ENCODE measurements around the gene ERMARD.

Gene ERMARD

DNA sequence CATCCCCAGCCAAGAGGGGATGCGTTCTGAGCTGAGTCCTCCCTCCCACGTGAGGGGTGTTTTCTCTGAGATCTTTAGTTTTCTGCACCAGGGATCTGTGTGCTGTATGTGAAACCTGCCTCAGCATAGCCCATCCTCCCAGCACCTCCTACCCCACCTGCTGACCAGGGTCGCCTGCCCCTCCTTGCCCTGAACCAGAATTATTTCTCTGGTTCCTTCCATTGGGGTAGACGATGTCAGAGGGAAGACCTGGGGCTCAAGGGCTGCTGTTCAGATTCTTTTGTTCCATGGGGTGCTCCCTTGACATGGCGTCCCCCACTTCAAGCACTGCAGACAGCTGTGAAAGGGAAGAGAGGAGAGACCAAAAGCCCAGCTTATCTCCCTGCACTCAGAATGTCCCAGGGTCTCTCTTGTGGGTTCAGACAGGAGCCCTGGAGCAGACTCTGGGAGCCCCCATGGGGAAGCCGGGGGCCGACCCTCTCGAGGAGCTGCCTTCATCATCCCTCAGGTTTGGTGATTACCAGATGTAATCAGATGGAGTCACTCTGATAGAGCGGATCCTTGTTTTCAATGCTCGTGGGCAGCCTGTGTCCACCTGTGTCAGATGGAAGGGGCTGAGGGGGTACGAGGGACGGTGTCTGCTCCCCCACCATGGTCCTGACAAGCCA, 74.3 kb downstream of the ERMARD start:
- DNase-seq (ENCODE audit: low read depth) = no peak

DNA sequence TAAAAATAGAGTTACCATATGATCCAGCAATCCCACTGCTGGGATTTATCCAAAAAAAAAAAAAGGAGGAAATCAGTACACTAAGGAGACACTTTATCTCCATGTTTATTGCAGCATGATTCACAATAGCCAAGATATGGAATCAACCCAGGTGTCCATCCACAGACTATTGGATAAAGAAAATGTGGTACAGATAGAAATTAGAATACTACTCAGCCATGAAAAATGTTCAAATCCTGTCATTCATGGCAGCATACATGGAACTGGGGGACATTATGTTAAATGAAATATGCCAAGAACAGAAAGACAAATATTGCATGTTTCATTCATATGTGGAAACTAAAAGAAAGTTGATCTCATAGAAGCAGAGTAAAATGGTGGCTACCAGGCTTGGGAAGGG, 75.3 kb downstream of the ERMARD start:
- no peak for DNase-seq (ENCODE audit: low read depth)

DNA sequence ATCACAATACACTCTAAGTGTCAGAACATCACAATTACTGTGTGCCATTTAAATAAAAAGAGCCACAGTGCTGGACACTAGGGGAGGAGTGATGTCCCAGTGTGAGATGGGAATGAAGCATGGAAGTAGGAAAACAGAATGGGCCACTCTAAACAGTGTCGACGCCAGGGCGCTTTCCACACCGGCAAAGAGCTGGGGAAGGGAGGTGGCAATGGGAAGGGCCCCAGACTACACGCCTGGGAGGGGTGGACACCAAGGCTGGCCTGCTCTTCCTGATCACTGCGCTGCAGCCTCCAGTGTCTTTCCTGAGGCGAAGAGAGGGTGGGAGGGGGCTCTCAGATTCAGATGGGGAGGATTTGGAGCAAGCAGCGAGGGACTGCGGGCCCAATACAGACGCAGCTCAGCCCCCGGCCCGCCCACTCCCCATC, 75.9 kb downstream of the ERMARD start:
- DNase-seq (ENCODE audit: low read depth) = no peak

DNA sequence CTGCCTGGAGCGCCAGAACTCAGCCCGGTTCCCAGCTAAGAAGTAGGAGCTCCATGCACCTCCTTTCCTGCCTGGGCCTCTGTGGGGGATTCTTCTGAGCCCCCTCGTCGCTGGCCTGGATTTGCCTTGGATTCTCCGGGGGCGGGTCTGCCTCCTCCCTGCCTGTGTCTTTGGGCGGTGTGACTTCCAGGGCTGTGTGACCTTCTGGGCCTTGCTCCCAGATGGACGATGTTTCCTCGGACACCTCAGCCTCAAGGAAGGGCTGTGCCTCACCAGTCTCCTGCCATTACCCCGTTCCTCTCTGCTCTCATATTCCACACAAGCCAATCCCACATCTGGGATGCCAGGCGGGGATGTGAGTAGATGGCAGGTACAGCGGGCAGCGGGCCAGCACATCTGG, 76.8 kb downstream of the ERMARD start:
- no peak for DNase-seq (ENCODE audit: low read depth)

DNA sequence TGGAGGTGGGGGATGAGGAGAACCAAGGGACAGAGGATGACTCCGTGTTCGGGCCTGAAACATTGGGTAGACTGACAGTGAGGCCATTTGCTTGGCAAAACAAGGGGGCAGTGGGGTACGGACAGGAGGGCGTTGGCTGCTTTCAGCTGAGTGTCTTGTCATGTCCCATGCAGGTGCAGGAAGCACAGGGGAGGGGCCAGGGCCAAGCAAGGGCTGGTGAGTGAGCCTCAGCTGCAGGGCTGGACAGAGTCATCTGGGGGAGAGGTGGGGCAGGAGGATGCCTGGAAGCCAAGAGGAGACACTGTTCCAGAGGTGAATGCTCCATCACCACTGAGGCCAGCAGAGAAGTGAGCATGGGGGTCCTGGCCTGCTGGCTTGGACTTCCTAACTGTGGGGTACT, 78.4 kb downstream of the ERMARD start:
- no peak for DNase-seq (ENCODE audit: low read depth)

DNA sequence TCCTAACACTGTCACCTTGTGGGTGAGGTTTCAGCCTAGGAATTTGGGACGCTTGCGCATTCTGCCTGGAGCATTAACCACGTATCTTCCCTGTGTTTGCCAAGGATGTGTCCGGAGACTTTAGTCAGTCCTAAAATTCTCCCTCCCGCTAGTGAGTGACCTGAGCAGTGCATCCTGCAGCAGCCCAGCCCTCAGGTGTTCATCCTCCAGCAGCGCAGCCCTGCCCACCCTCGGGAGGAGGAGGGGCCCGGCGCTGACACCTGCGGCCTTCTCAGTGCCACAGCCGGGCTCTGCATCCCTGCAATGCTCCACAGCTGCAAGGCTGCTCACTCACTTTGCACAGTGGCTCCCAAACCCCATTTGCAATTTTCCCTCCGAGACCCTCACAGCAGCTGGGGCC, 79.5 kb downstream of the ERMARD start:
- DNase-seq (ENCODE audit: low read depth) = no peak

Data from non-pigmented ciliary epithelial cell (primary cell).